NT2/D1 (cell line): ENCODE measurements around the gene CCR6.
"Not testable (repeated sequence)": the region's sequence is repeated elsewhere in the genome, so short reads cannot be mapped to it uniquely, and the experiment has no call there.

Experiments used
- SUZ12 ChIP-seq: IDR thresholded peaks from 2 replicates; pipeline ENCODE4 v1.6.1; 2011; ENCODE audit not compliant: insufficient read length, insufficient read depth; ENCODE audit errors: extremely low read depth
- ZNF274 ChIP-seq: IDR thresholded peaks from 2 replicates; pipeline ENCODE4 v1.6.1; 2011; ENCODE audit warnings: mild to moderate bottlenecking, low read depth, low read length

DNA sequence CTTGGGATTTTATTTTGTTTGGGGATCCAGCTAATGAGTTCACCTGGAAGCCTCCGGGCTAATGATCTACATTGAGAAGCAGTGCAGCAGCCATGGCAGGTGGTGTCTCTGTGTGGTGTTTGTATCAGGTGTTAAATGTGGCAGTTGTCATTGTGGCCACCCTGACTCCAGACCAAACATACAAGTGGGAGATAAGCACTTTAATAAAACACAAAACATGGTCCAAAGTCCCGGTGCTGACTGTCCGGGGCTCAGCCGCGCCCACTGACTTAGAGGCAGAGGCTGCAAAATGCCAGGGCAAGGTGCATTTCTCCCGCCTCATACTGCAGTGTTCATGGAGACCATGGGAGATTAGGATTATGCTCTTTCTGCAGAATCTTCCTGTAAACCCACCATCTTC, 58.5 kb downstream of the CCR6 start:
- not testable (repeated sequence) for TF ChIP-seq SUZ12, ZNF274
